ENCODE data around the gene TSHB. TPM values are rescaled to one million over a fixed set of nuclear protein-coding genes. Genes with fewer than 3 reads are reported as not detected.

Gene TSHB
- not detected for total RNA-seq
- not detected for polyA plus RNA-seq

DNA sequence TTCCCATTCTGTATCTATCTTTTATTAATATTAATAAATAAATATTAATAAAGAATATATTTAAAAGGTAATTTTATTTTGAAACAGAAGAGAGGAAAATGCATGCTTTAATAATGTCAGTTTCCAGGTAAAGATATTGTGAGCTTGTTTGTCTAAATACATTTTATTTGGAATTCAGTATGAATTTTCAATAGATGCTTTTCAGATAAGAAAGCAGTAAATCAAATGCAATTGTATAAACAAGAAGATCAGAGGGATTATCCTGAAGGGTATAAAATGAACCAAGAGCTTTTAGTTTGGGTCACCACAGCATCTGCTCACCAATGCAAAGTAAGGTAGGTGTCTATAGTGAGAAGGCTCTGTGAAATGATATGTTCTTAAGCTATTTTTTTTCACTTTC lies at the start of gene TSHB:
TSHB (plus strand) TSS at position 301 of the 400 bp plus-strand sequence. CDS start 3,537 bp downstream, outside the sequence.
- no peaks in the 10 kb centered on the region for H3K27me3 ChIP-seq
- H3K9me3 ChIP-seq, result no peaks in the 10 kb centered on the region
- TF ChIP-seq, protein P1, sequence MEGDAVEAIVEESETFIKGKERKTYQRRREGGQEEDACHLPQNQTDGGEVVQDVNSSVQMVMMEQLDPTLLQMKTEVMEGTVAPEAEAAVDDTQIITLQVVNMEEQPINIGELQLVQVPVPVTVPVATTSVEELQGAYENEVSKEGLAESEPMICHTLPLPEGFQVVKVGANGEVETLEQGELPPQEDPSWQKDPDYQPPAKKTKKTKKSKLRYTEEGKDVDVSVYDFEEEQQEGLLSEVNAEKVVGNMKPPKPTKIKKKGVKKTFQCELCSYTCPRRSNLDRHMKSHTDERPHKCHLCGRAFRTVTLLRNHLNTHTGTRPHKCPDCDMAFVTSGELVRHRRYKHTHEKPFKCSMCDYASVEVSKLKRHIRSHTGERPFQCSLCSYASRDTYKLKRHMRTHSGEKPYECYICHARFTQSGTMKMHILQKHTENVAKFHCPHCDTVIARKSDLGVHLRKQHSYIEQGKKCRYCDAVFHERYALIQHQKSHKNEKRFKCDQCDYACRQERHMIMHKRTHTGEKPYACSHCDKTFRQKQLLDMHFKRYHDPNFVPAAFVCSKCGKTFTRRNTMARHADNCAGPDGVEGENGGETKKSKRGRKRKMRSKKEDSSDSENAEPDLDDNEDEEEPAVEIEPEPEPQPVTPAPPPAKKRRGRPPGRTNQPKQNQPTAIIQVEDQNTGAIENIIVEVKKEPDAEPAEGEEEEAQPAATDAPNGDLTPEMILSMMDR (IDR thresholded peaks at IDR 0.05), result no peak
- DNase-seq, result no peak
- no peaks in the 10 kb centered on the region for H3K4me1 ChIP-seq
- intact Hi-C loops (cut with DNase I), result no loop called here
- FAIRE-seq, result no peak
- ATAC-seq, result no peak
- H3K36me3 ChIP-seq, result no peaks in the 10 kb centered on the region
- no peak within 1 kb of the TSS for H3K27ac ChIP-seq
- H3K4me3 ChIP-seq, result no peak within 1 kb of the TSS

DNA sequence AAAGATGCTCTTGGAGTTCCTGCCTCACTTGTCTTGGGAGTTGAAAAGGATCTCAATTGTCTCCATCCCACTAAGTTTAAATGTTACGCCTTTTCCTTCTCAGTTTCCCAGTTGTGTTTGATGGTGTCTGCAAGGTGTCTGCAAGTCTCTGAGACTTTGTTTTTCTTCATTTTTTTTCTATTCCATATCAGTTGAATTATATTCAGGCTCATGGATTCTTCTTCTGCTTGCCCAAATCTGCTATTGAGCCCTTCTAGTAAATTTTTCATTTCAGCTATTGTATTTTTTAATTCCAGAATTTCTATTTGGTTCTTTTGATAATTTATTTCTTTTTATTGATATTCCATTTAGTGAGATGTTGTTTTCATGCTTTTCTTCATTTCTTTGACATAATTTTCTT lies 47.4 kb upstream of the TSHB start:
- FAIRE-seq, result no peak
- ATAC-seq, result no peak
- 0 to 50% methylated on average over 1 of the region's 1 CpG for WGBS, 2 donors
- H3K36me3 ChIP-seq, result no peaks in the 10 kb centered on the region
- intact Hi-C loops (cut with DNase I), result no loop called here
- TF ChIP-seq, protein P1 (IDR thresholded peaks at IDR 0.05), result no peak
- no peak for DNase-seq
- H3K4me1 ChIP-seq, result no peaks in the 10 kb centered on the region
- H3K27me3 ChIP-seq, result peaks cover 0 to 4% (median 0%) of the 10 kb centered on the region in 4 donors
- H3K4me3 ChIP-seq, result no peak overlapping the region
- no peak overlapping the region for H3K27ac ChIP-seq
- H3K9me3 ChIP-seq, result no peaks in the 10 kb centered on the region

DNA sequence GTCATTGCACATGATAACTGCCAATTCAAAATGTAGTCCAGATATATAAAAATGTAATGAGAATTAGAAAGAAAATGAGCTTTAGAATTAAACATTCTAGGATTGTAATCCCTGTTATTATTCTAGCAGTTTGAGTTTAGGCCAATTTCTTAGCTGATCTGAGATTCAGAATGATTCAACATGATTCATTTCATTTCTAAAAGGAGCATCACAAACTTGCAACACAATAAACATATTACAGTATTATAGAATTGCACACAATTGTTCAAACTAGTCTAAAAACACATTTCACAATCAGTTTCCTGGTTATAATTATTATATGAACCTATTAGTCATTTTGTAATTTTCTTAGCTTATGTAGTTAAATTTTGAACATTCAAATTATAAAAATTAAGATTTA lies 43.3 kb upstream of the TSHB start:
- TF ChIP-seq, protein P1 (IDR thresholded peaks at IDR 0.05), result no peak
- ATAC-seq (no peak), DNase-seq (no peak), FAIRE-seq (no peak)
- Histone ChIP-seq H3K9me3 (peaks cover 0 to 5% (median 0%) of the 10 kb centered on the region in 4 donors), H3K4me1 (no peaks in the 10 kb centered on the region), H3K27me3 (no peaks in the 10 kb centered on the region), H3K4me3 (no peak overlapping the region), H3K27ac (no peak overlapping the region), H3K36me3 (no peaks in the 10 kb centered on the region)
- intact Hi-C loops (cut with DNase I), result no loop called here

DNA sequence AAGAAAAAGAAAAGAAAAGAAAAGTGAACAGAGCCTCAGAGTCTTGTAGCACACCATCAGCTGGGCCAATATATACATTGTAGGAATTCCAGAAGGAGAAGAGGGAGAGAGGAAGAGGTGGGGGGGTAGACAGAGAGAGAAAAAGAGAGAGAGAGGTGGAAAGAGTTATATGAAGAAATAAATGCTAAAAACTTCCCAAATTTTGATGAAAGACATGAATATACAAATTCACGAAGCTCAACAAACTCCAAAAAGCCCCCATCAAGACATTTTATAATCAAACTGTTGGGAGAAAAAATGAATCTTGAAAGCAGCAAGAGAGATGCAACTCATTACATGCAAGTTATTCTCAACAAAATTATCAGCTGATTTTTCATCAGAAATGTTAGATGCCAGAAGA lies 41.5 kb upstream of the TSHB start:
- H3K27ac ChIP-seq, result no peak overlapping the region
- H3K9me3 ChIP-seq, result peaks cover 0 to 5% (median 0%) of the 10 kb centered on the region in 4 donors
- no peak overlapping the region for H3K4me3 ChIP-seq
- no peaks in the 10 kb centered on the region for H3K27me3 ChIP-seq
- TF ChIP-seq, protein P1 (IDR thresholded peaks at IDR 0.05), result no peak
- 63 to 75% methylated on average over 1 of the region's 1 CpG for WGBS, 2 donors
- FAIRE-seq (no peak), ATAC-seq (no peak), DNase-seq (no peak)
- H3K4me1 ChIP-seq, result no peaks in the 10 kb centered on the region
- H3K36me3 ChIP-seq, result no peaks in the 10 kb centered on the region
- intact Hi-C loops (cut with DNase I), result no loop called here

DNA sequence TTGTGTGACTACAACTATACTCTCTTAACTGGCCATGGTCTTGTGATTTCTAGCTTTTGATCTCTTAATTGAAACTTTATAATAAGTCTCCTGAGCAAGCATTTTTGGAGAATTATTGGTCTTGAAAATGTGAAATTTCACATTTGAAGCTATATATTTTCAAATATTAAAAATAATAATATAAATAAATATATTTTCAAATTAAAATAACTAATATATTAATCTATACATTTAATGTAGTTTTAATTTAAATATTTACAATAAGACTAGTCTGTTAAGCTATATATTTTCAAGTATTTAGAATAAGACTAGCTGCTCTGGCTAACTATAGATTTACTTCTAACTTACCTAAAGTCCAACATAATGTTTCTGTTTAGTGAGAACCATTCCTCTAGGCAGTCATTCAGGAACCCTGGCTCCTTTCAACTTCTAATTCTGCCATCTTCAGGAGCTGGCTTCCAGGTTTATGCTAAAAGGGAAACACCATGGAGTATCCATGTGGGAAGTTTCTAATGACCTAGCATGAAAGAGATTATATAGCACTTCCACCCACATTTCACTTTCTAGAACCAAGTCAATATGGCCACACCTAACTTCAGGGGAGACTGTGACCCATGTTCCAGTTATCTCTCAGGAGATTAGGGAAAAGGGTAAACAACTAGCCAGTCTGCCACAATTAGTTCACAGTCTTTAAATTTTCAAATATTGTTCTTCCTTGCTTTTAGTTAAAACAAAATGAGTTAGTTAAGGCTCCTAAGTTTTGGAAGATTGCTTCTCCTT lies 31.9 kb upstream of the TSHB start:
- H3K27ac ChIP-seq, result no peak overlapping the region
- no peaks in the 10 kb centered on the region for H3K9me3 ChIP-seq
- no peaks in the 10 kb centered on the region for H3K4me1 ChIP-seq
- H3K27me3 ChIP-seq, result no peaks in the 10 kb centered on the region
- H3K36me3 ChIP-seq, result no peaks in the 10 kb centered on the region
- TF ChIP-seq, protein P1 (IDR thresholded peaks at IDR 0.05), result no peak
- FAIRE-seq (no peak), ATAC-seq (no peak), DNase-seq (no peak)
- intact Hi-C loops (cut with DNase I), result no loop called here
- H3K4me3 ChIP-seq, result no peak overlapping the region

All from pancreas (tissue), 10 donors.